Dermis microvascular lymphatic vessel endothelial cell (primary cell): ENCODE measurements around the gene ZNHIT3. TPM values are rescaled to one million over a fixed set of nuclear protein-coding genes. Genes with fewer than 3 reads are reported as not detected.

Experiments used
- DNase-seq, 2 donors: peaks; one replicate each; pipeline versions ENCODE4 v3.0.0 to v3.0.0-alpha.2; 2010; ENCODE audit warnings: low read depth in 2 of 2
- total RNA-seq: library from RNA; depleted of rRNA; stranded (reverse); fragments of >200 nt; gene quantifications from 2 replicates; pipeline ENCODE4 v1.2.1, GENCODE V29; 2014

Gene ZNHIT3
- total RNA-seq, 1 donor from 2014 or later, result 22.9 TPM

- DNase-seq, result no peak
Observed at GRCh38 chr17:36511216-36511615, 24.7 kb downstream of the ZNHIT3 start.

DNA sequence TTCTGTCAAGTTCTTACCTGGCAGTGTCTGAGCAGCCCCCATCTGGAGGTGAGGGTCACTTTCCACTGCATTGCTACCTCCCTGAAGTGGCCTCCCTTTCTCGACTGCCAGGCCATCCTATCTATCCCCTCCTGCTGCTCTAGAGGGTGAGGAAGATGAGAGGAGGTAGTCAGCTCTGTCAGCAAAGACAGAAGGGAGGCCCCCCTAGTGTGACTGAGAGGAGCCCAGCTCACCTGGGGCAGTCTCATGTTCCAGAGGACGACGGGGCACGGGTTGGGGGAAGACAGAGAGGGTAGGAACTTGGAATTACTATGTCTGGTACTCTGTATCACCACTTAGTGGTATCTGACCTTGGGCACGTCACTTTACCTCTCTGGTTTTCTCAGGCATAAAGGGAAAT is 26.2 kb downstream of the ZNHIT3 start:
- DNase-seq, result no peak

DNA sequence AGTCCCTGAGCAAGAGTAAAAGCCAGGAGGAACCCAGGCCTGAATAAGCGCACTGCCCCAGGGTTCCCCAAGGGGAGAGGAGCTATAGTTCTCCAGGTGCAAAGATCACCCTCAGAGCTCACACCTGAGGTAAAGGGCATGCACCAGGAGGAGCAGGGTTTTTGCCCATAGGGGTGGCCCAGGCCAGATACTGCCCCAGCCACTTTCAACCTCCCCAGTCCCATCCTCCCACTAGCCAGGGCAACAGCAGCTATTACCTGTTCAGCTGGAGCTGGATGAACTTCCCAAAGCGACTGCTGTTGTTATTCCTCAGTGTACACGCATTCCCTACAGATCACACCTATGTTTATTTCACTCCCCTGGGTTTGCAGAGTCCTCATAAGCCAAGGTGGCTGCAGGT is 28.4 kb downstream of the ZNHIT3 start:
- no peak for DNase-seq

DNA sequence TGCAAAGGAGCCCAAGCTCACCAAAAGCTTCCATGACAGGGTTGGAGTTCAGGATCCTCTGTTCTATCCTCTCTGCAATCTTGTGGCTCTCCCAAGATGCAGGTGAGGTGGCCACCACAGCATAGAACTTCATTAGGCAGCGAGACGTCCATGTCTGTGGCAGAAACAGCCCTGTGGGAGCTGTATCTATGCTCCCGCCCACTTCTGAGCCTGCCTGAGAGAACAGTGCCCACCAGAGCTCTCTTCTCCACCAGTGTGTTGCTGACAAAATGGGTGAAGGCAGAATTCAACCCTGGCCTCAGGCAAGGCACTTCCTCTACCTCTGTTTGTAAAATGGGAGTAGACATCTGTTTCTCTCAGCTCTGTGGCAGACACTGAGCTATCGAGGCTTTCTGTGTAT is 29.4 kb downstream of the ZNHIT3 start:
- DNase-seq, result no peak

- DNase-seq, result no peak
Observed at GRCh38 chr17:36523113-36523512, 36.6 kb downstream of the ZNHIT3 start.

- DNase-seq, result no peak
Observed at GRCh38 chr17:36524428-36524876, 38.0 kb downstream of the ZNHIT3 start.

DNA sequence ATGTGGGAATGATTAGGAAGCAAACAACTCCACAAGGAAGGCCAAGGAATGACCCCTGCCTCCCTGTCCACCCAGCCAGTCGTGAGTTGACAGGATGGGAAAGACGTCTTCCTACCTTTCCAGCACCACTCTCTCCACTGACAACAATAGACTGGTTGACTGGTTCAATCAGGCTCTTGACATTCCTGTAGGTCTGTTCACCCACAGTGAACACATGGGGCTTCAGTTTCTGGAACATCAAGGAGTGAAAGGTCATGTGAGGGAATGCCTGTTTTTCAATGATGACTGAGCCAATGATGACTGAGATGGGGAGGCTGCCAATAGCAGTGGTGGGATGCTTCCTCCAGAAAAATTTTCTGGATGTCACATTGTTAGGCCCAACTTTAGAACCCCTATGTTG is 38.6 kb downstream of the ZNHIT3 start:
- no peak for DNase-seq

DNA sequence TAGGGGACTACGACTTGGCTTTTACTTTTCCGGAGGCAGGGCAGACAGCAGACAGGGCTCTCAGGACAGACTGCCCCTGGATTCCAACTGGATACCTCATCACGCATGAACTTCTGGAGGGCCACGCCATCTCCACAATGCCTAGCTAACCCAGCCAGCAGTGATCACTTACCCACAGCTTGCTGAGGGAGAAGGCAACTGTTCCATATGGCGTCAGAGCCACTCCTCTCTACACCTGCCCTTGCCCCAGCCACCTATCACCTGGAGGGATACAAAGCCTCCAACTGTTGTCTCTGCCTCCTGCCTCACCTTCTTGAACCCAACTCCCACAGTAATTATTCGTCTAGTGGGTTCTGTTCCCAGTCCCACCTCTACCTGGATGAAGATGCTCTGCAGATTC is 39.4 kb downstream of the ZNHIT3 start:
- no peak for DNase-seq

DNA sequence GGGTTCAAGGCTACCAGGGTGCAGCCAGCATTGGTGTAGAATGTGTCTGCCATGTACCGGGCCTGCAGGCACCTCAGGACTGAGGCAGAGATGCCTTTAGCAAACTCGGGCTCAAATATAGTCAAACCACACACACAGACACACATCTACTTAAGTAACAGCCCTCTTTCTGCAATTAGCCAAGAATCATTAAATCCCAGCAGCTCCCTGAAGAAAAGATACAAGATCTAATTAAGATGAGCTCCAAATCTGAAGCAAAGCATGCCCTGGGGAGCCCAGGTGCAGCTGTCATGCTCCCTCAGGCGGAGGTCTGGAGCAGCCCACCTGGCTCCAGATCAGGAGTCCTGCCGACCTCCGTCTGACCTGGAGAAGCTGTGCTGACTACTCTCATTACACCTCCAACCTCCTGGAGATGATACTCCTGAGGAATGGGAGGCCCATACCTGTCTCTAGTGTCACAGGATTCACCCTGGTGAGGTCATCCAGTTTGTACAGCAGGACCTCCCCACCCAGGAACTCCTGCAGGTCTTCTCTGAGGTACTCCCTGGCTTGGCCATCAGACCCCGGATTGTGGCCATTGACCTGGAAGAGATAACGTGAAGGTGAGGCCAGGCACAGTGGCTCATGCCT is 41.3 kb downstream of the ZNHIT3 start:
- no peak for DNase-seq

GRCh38 chr17:36529121-36529520 is 42.6 kb downstream of the ZNHIT3 start:
- DNase-seq, result peak in 1 of 2 donors; percentile 43

- no peak for DNase-seq
Observed at GRCh38 chr17:36532435-36532975, 46.0 kb downstream of the ZNHIT3 start.

DNA sequence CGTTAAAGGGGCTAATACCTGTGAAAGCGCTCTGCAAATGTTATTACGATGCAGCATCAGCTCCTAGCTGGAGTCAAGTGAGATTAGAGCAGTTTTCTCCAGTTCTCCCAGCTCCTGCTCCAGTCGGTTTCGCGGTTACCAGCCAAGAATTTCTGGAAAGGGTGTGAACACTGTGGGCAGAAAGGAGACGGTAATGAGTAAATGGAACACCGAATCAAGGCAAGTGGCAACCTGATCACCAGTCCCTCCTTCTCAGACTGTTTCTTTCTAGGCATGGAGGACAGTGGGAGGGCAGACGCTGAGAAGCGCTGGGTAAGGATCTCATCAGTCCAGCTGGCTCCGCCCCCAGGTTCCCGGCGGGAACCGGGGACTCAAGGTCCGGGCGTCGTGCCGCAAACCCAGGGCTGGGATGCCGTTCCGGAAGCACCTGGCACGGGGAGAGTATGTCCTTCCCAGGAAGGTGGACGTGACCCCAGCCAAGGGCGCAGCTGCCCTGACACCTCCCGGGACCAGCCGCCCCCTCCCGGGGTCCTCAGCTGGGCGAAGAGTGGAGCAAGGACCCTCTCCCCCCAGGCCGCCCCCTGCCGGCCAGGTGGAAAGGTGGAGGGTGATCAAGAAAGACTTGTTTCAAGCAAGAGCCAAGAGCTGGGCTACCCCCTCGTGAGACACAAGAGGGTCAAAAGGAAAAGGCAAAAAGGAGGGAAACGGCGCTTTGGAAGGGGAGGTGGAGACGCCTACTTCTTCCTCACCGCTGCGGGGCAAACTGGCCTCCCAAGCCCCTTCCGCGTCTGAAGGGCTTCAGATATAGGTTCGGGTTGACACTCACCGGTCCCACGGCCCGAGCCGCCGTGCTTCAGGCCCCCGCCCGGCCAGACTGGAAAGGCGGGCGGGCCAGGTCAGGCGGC is 47.7 kb downstream of the ZNHIT3 start:
- DNase-seq, result peak in 1 of 2 donors; percentile 65

GRCh38 chr17:36534840-36535668 is 48.6 kb downstream of the ZNHIT3 start, which contains the start of the genes MYO19 and PIGW:
Gene MYO19, minus strand, starts transcription at chr17:36534868. Its CDS starts 2,330 bp downstream, at chr17:36532538.
Gene PIGW, plus strand, starts transcription at chr17:36534987. Its CDS starts 2,115 bp downstream, at chr17:36537102.
- DNase-seq, result peak; percentile 76 to 92

- no peak for DNase-seq
Observed at GRCh38 chr17:36535669-36536081, 49.2 kb downstream of the ZNHIT3 start.

DNA sequence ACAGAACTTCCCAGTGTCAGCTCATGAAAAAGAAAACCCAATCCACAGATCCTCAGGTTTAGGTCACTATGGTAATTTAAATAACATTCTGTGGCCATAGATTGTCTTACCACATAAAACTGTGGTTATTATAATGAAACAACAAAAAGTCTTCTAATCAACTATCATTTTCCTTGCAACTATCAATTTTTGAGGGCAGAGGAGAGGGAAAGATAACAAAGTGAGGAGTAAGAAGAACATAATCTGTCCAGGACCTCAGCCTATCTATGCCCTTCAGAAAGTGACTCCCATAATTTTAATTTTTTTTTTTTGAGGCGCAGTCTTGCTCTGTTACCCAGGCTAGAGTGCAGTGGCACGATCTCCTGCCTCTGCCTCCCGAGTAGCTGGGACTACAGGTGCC is 54.2 kb downstream of the ZNHIT3 start:
- DNase-seq, result no peak

- DNase-seq, result no peak
Observed at GRCh38 chr17:36542755-36543154, 56.3 kb downstream of the ZNHIT3 start.

GRCh38 chr17:36544044-36544306 is 57.5 kb downstream of the ZNHIT3 start:
- DNase-seq, result peak in 1 of 2 donors; percentile 65

- peak; percentile 77 to 94 for DNase-seq
Observed at GRCh38 chr17:36544307-36545076, 58.0 kb downstream of the ZNHIT3 start, which contains the start of gene GGNBP2. Gene GGNBP2, plus strand, starts transcription at chr17:36544919. Its CDS starts 806 bp downstream, at chr17:36545725.

DNA sequence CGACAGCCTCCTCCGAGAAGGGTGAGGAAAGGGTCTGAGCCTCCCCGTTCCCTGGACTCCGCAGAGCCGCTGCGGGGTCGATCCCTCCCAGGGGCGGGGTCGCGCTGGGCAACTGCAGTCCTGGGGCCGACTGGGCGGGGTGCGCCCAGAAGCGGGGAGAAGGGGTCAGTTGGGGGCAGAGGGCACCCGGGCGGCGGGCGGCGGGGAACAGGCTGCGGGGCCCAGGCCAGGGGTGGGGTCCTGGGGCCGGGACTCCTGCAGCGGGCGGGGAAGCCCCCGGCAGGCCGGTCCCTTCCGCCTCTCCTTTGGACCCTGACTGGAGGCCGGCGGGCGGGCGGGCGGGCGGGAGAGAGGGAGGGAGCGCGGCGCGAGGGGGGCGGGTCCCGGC is 58.6 kb downstream of the ZNHIT3 start:
- no peak for DNase-seq
